ENCODE data around the gene MAGEB18. TPM values are rescaled to one million over a fixed set of nuclear protein-coding genes. Genes with fewer than 3 reads are reported as not detected.

The MAGEB18 gene
- not detected in 2 replicates for total RNA-seq

GRCh38 chrX:26138274-26138673, at the start of gene MAGEB18:
TSS of gene MAGEB18 (plus strand) at chrX:26138343. CDS start at chrX:26138986, 643 bp downstream.

GRCh38 chrX:26160301-26160700, 22.2 kb downstream of the MAGEB18 start, which contains the start of gene MAGEB6B:
TSS of gene MAGEB6B (plus strand) at chrX:26160601. CDS start at chrX:26160601, 0 bp downstream.

Other genes with a start within 250 kb of the MAGEB18 start
- not detected in 2 replicates for gene MAGEB6B, start 22.3 kb downstream of the MAGEB18 start, total RNA-seq
- not detected in 2 replicates for gene MAGEB6, start 54.1 kb downstream of the MAGEB18 start, total RNA-seq
- gene MAGEB5, start 77.8 kb downstream of the MAGEB18 start, total RNA-seq, result not detected in 2 replicates

Data from smooth muscle cell of the umbilical artery (primary cell).